H1 (cell line): ENCODE results near the gene ZNF764. TPM values are rescaled to one million over a fixed set of nuclear protein-coding genes. Genes with fewer than 3 reads are reported as not detected.
A peak's percentile ranks its signal among the peaks of the same experiment; 100 is the strongest.

Source experiments
- CBX5 ChIP-seq: fragments of 300-800, 300-1000 bp; sonication (generic); IDR thresholded peaks from 2 replicates; pipeline ENCODE4 v1.7.1; 2016; ENCODE audit warnings: antibody characterized with exemption, low read length, low read depth
- CEBPB ChIP-seq: IDR thresholded peaks from 2 replicates; pipeline ENCODE4 v1.6.1; 2012; ENCODE audit warnings: low read depth, low read length
- CHD2 ChIP-seq: IDR thresholded peaks from 2 replicates; pipeline ENCODE4 v1.6.1; 2012; ENCODE audit warnings: low read length, improper control_type of control experiment
- CREB1 ChIP-seq: IDR thresholded peaks from 2 replicates; pipeline ENCODE4 v1.6.1; 2012; ENCODE audit warnings: inconsistent platforms
- CTBP2 ChIP-seq: IDR thresholded peaks from 2 replicates; pipeline ENCODE4 v1.7.0; 2011; ENCODE audit warnings: borderline replicate concordance, mild to moderate bottlenecking, moderate library complexity, mixed read lengths, low read length; ENCODE audit not compliant: insufficient read depth, insufficient read length
- CTCF ChIP-seq, 3 experiments: IDR thresholded peaks; 1 replicate in 2 of 3; 2 replicates in 1 of 3; pipeline versions ENCODE4 v1.5.1 to v1.6.1; 2011; ENCODE audit warnings: low read length in 3 of 3, mild to moderate bottlenecking in 3 of 3, inconsistent platforms in 2 of 3, low read depth in 1 of 3, moderate library complexity in 1 of 3; ENCODE audit not compliant: insufficient read depth in 1 of 3; ENCODE audit errors: control extremely low read depth in 1 of 3
- HDAC2 ChIP-seq, 2 experiments: fragments of 300-600 bp in 1 of 2; sonication (generic) in 1 of 2; IDR thresholded peaks; 2 replicates each; pipeline ENCODE4 v1.6.1; 2011 to 2012; ENCODE audit warnings: low read depth in 2 of 2, low read length in 2 of 2, mild to moderate bottlenecking in 2 of 2, moderate library complexity in 2 of 2, borderline replicate concordance in 1 of 2, inconsistent platforms in 1 of 2
- KDM4A ChIP-seq: IDR thresholded peaks from one replicate; pipeline ENCODE4 v1.7.1; 2012; ENCODE audit warnings: low read depth, mild to moderate bottlenecking, moderate library complexity, low read length, inconsistent platforms; ENCODE audit not compliant: severe bottlenecking
- PHF8 ChIP-seq: fragments of 200-600 bp; sonication (generic); conservative IDR thresholded peaks from 2 replicates; pipeline ENCODE4 v1.7.1; 2012; ENCODE audit warnings: low read depth, mild to moderate bottlenecking, inconsistent platforms, low read length, moderate library complexity
- RFX5 ChIP-seq: IDR thresholded peaks from 2 replicates; pipeline ENCODE4 v1.6.1; 2011; ENCODE audit warnings: low read depth, low read length, improper control_type of control experiment, borderline replicate concordance
- SIX5 ChIP-seq: IDR thresholded peaks from 2 replicates; pipeline ENCODE4 v1.6.1; 2011; ENCODE audit warnings: mild to moderate bottlenecking, low read depth, low read length
- SRF ChIP-seq: IDR thresholded peaks from 2 replicates; pipeline ENCODE4 v1.6.1; 2011; ENCODE audit warnings: mild to moderate bottlenecking, low read depth, low read length, moderate library complexity
- TBP ChIP-seq: IDR thresholded peaks from 2 replicates; pipeline ENCODE4 v1.6.1; 2011; ENCODE audit warnings: low read depth, low read length, improper control_type of control experiment
- TEAD4 ChIP-seq: IDR thresholded peaks from 2 replicates; pipeline ENCODE4 v1.6.1; 2012; ENCODE audit warnings: low read depth, low read length, inconsistent platforms, mixed read lengths
- polyA plus RNA-seq, 7 experiments: library from polyadenylated mRNA; depleted of rRNA in 3 of 7; stranded (reverse) in 5 of 7; unstranded in 2 of 7; fragments of >200 nt in 5 of 7; fragments of 200-250 nt in 2 of 7; gene quantifications; 1 replicate in 5 of 7; 2 replicates in 1 of 7; 4 replicates in 1 of 7; pipeline versions ENCODE4 v1.2.1 to v1.2.3, GENCODE V29; 2011 to 2013; ENCODE audit warnings: missing spikeins in 2 of 7, mixed read lengths in 2 of 7
- total RNA-seq: library from RNA; stranded (reverse); fragmentation: NEBNext Ultra II Directional; extraction: Animal tissue kit (Norgen Biotek cat#: 25700); gene quantifications from 2 replicates; pipeline ENCODE4 v1.2.1, GENCODE V29; 2021

Gene ZNF764
- total and polyA plus RNA-seq, 2 of the 8 experiments (the other 6 are each of a cell fraction or from before 2014, with no cell fraction given): 5.7 to 7.7 TPM

- TF ChIP-seq CTCF (IDR thresholded peaks at IDR 0.05; ENCODE audit: control extremely low read depth in 1 of 3, insufficient read depth in 1 of 3, low read depth in 1 of 3, low read length in 3 of 3) (peak; percentile 48 to 76 (median 65)), CREB1 (no peak), HDAC2 (IDR thresholded peaks at IDR 0.05; ENCODE audit: borderline replicate concordance in 1 of 2, low read depth in 2 of 2, low read length in 2 of 2) (no peak), KDM4A (no peak), CBX5 (no peak), RFX5 (no peak), CHD2 (no peak), CEBPB (no peak), PHF8 (0 out of 2 replicates have a peak, but pooled peaks have one; percentile 11), TBP (no peak), TEAD4 (no peak), SRF (no peak), SIX5 (no peak), CTBP2 (no peak)
Observed at GRCh38 chr16:30535777-30536190, 22.4 kb downstream of the ZNF764 start (continued).
